K562 (cell line): ENCODE measurements around the gene NES. TPM values are rescaled to one million over a fixed set of nuclear protein-coding genes. Genes with fewer than 3 reads are reported as not detected.

Source experiments
- CREBBP ChIP-seq: IDR thresholded peaks from one replicate; pipeline ENCODE4 v1.6.1; 2012; ENCODE audit warnings: low read depth, mild to moderate bottlenecking, control low read depth, inconsistent platforms, low read length
- CREM ChIP-seq: IDR thresholded peaks from 2 replicates; pipeline ENCODE4 v1.6.1; 2014; ENCODE audit warnings: antibody characterized with exemption, low read depth
- FOS ChIP-seq: IDR thresholded peaks from 3 replicates; pipeline ENCODE4 v1.6.1; 2011; ENCODE audit not compliant: insufficient read length; ENCODE audit errors: extremely low read depth
- MXI1 ChIP-seq: IDR thresholded peaks from 2 replicates; pipeline ENCODE4 v1.6.1; 2011; ENCODE audit warnings: low read depth, mild to moderate bottlenecking, improper control_type of control experiment, low read length
- SMAD2 ChIP-seq: fragments of 150-350 bp; IDR thresholded peaks from 2 replicates; pipeline ENCODE4 v1.6.1; 2014; ENCODE audit warnings: low read depth, mild to moderate bottlenecking, low read length
- STAT6 ChIP-seq: sonication (generic); formaldehyde crosslinking; IDR thresholded peaks from 2 replicates; pipeline ENCODE4 v1.8.1; 2023; ENCODE audit warnings: mild to moderate bottlenecking, missing genetic modification reagents
- ZBTB8A ChIP-seq: fragments of 450-650 bp; IDR thresholded peaks from 2 replicates; pipeline ENCODE4 v1.6.1; 2018; ENCODE audit warnings: mild to moderate bottlenecking, moderate library complexity; ENCODE audit not compliant: partially characterized antibody
- ZNF431 ChIP-seq: sonication (generic); formaldehyde crosslinking; IDR thresholded peaks from 2 replicates; pipeline ENCODE4 v1.8.0; 2022; ENCODE audit warnings: mild to moderate bottlenecking, missing genetic modification reagents
- ZNF57 ChIP-seq: fragments of 450-650 bp; formaldehyde crosslinking; IDR thresholded peaks from 2 replicates; pipeline ENCODE4 v1.4.0; 2020; ENCODE audit warnings: mild to moderate bottlenecking, moderate library complexity
- polyA plus RNA-seq, 8 experiments: library from polyadenylated mRNA; depleted of rRNA in 4 of 8; stranded (reverse) in 5 of 8; unstranded in 3 of 8; fragments of >200 nt; fragmentation: Nextera tagmentation in 2 of 8; fragmentation: Illumina TruSeq in 1 of 8; extraction: Ambion mirVana in 2 of 8; extraction: Trizol in 1 of 8; gene quantifications; 2 replicates each; pipeline versions ENCODE4 v1.2.1 to v1.2.3, GENCODE V29; 2011 to 2014; ENCODE audit warnings: inconsistent platforms in 1 of 8, missing spikeins in 1 of 8
- total RNA-seq, 7 experiments: library from RNA; depleted of rRNA in 6 of 7; stranded (reverse); fragments of >200 nt in 6 of 7; fragmentation: Illumina TruSeq in 2 of 7; extraction: Trizol in 2 of 7; gene quantifications; 2 replicates each; pipeline versions ENCODE4 v1.2.1 to v1.2.3, GENCODE V29; 2011 to 2021; ENCODE audit warnings: low replicate concordance in 1 of 7
- TF ChIP-seq, protein P1 (sequence below): fragments of 450-650 bp; IDR thresholded peaks from 2 replicates; pipeline ENCODE4 v1.6.1; 2017; ENCODE audit warnings: mild to moderate bottlenecking, moderate library complexity
- TF ChIP-seq, protein P2 (sequence below): fragments of 250-450 bp; sonication (Bioruptor Pico); IDR thresholded peaks from 2 replicates; pipeline ENCODE4 v1.4.0; 2020; ENCODE audit warnings: mild to moderate bottlenecking, moderate library complexity
- TF ChIP-seq, protein P3 (sequence below): fragments of 200-800 bp; sonication (Bioruptor generic); IDR thresholded peaks from 2 replicates; pipeline ENCODE4 v1.6.1; 2017; ENCODE audit warnings: missing genetic modification characterization, missing compliant biosample characterization
- TF ChIP-seq, protein P4 (sequence below): fragments of 250-450 bp; sonication (Bioruptor Pico); IDR thresholded peaks from 2 replicates; pipeline ENCODE4 v1.4.0; 2020; ENCODE audit warnings: mild to moderate bottlenecking

The NES gene
- total and polyA plus RNA-seq, 9 of the 15 experiments (the other 6 are each of a cell fraction or from before 2014, with no cell fraction given): 0.10 to 8.6 (median 4.2) TPM

GRCh38 chr1:156623946-156624813 is 53.0 kb downstream of the NES start (continued):
- TF ChIP-seq CREM (peak; percentile 97), CREBBP (no peak), SMAD2 (no peak), ZNF57 (CRISPR knock-in tag) (no peak), ZBTB8A (no peak), MXI1 (no peak), STAT6 (no peak), ZNF431 (no peak), FOS (no peak)
- TF ChIP-seq, protein P1, sequence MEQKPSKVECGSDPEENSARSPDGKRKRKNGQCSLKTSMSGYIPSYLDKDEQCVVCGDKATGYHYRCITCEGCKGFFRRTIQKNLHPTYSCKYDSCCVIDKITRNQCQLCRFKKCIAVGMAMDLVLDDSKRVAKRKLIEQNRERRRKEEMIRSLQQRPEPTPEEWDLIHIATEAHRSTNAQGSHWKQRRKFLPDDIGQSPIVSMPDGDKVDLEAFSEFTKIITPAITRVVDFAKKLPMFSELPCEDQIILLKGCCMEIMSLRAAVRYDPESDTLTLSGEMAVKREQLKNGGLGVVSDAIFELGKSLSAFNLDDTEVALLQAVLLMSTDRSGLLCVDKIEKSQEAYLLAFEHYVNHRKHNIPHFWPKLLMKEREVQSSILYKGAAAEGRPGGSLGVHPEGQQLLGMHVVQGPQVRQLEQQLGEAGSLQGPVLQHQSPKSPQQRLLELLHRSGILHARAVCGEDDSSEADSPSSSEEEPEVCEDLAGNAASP: no peak
- TF ChIP-seq, protein P2, sequence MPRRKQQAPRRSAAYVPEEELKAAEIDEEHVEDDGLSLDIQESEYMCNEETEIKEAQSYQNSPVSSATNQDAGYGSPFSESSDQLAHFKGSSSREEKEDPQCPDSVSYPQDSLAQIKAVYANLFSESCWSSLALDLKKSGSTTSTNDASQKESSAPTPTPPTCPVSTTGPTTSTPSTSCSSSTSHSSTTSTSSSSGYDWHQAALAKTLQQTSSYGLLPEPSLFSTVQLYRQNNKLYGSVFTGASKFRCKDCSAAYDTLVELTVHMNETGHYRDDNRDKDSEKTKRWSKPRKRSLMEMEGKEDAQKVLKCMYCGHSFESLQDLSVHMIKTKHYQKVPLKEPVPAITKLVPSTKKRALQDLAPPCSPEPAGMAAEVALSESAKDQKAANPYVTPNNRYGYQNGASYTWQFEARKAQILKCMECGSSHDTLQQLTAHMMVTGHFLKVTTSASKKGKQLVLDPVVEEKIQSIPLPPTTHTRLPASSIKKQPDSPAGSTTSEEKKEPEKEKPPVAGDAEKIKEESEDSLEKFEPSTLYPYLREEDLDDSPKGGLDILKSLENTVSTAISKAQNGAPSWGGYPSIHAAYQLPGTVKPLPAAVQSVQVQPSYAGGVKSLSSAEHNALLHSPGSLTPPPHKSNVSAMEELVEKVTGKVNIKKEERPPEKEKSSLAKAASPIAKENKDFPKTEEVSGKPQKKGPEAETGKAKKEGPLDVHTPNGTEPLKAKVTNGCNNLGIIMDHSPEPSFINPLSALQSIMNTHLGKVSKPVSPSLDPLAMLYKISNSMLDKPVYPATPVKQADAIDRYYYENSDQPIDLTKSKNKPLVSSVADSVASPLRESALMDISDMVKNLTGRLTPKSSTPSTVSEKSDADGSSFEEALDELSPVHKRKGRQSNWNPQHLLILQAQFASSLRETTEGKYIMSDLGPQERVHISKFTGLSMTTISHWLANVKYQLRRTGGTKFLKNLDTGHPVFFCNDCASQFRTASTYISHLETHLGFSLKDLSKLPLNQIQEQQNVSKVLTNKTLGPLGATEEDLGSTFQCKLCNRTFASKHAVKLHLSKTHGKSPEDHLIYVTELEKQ (CRISPR knock-in tag): no peak
- TF ChIP-seq, protein P3, sequence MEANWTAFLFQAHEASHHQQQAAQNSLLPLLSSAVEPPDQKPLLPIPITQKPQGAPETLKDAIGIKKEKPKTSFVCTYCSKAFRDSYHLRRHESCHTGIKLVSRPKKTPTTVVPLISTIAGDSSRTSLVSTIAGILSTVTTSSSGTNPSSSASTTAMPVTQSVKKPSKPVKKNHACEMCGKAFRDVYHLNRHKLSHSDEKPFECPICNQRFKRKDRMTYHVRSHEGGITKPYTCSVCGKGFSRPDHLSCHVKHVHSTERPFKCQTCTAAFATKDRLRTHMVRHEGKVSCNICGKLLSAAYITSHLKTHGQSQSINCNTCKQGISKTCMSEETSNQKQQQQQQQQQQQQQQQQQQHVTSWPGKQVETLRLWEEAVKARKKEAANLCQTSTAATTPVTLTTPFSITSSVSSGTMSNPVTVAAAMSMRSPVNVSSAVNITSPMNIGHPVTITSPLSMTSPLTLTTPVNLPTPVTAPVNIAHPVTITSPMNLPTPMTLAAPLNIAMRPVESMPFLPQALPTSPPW (CRISPR knock-in tag): peak; percentile 30; the same call in 1 of the 2 replicates
- TF ChIP-seq, protein P4, sequence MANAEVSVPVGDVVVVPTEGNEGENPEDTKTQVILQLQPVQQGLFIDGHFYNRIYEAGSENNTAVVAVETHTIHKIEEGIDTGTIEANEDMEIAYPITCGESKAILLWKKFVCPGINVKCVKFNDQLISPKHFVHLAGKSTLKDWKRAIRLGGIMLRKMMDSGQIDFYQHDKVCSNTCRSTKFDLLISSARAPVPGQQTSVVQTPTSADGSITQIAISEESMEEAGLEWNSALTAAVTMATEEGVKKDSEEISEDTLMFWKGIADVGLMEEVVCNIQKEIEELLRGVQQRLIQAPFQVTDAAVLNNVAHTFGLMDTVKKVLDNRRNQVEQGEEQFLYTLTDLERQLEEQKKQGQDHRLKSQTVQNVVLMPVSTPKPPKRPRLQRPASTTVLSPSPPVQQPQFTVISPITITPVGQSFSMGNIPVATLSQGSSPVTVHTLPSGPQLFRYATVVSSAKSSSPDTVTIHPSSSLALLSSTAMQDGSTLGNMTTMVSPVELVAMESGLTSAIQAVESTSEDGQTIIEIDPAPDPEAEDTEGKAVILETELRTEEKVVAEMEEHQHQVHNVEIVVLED (CRISPR knock-in tag): 0 out of 2 replicates have a peak, but pooled peaks have one; percentile 12
